HTERT RPE-1 (cell line): Measurements from ENCODE around the gene CARD10.

Source experiments
- in situ Hi-C: fragments of 300-500 bp; cut with MboI; formaldehyde crosslinking; loops from 4 replicates; pipeline ENCODE4 v1.14.3; 2020; ENCODE audit warnings: low sequenced_read_pairs

The CARD10 gene

DNA sequence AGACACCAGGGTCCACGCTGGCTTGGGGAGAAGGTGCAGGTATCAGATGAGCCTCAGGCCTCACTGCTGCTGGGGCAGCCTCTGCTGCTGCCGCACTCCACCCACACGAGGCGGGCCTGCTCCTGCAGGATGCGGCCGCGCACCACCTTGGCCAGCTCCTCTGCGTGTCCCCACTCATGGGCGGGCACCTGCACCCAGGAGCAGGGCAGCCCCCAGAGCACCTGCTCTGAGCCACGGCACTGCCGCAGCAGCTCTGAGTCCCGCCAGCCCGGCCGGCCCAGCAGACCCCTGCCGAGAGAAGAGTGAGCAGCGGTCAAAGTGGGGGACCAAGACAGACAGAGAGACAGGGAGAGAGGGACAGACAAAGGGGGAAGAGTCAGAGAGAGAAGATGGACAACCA, 28.1 kb downstream of the CARD10 start:
- in situ Hi-C loops, result no loop called here

DNA sequence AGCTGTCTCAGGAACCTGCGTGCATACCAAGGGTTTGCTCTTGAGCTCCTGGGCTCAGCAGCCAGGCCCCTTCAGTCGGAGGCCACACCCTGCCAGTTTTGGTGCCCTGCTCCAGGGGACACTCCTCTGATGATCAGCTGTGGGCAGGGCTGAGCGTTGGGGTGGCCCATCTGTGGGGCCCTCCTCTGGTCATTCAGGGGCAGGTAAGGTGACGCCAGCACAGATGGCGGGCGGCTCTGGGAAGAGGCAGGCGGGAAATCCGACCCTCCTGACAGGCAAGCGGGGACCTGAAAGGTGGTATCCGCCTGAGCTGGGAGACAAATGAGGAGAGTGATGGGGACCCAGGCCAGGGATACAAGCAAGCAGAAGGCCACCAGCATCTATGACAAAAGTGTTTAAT, 29.2 kb downstream of the CARD10 start:
- in situ Hi-C loops, result no loop called here

DNA sequence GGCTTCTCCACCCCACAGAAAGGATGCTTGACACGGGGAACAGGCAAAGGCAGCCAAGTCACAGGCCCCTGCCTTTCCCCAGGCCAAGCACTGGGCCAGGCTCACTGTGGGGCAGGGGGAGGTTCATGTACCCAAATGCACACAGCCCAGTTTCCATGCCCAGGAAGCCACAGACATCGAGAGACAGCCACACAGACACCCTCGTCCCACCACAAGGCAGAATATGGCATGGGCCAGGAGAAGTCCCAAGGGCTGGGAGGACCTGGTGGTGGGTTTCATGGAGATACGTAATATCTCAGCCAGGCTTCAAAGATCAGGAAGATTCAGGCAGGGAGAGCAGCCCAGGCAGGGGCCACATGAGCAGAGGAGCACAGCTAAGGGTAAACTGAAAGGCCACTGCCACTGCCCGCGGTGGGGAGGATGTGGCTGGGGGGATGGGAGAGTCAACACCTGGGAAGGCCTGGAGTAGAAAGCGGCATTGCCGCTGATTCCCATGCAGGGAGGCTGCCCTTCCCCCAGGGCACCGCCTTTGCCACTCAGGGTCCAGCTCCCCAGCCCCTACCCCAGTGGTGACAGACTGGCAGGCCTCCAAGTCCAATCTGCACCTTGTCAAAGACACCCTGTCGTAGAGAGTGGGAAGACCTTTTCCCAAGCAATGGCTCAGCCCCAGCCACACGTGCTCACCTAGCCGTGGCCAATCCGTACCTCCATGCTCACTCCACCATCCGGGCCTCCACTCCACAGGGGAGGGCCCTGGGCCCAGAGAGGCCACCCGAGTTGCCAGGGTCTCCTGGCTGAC, 30.7 kb downstream of the CARD10 start:
- in situ Hi-C loops, result no loop called here

DNA sequence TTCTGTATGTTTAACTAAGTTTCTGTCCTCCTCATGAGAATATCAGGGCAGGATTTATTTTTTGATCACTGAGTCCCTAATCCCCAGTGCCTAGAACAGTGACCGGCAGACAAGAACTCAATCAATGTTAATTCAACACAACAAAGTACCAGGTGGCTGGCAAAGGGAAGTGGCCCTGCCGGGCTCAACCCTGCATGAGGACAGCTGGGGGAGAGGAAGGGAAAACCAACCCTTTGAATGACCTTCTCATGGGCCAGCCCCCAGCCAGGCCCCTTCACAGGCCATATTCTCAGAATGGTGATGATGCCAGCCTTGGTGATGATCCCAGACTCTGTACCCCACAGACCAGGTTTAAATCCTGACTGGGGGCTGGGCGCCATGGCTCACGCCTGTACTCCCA, 31.6 kb downstream of the CARD10 start:
- in situ Hi-C loops, result no loop called here

DNA sequence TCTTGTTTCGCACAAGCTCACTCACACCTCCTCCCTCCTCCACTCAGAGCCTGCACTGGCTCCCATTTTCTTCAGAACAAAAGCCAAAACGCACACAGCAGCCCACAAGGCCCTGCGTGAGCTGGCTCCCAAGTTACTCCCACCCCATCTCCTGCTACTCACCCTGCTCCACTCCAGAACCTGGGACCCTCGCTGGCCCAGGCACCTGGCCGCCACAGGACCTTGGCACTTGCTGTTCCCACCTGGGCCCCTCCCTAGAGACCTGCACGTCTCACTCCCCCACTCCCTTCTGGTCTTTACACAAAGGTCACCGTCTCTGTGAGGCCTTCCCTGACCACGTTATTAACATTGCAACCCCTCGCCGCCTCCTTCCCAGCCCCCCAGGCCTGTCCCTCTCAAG, 32.1 kb downstream of the CARD10 start:
- in situ Hi-C loops, result no loop called here

DNA sequence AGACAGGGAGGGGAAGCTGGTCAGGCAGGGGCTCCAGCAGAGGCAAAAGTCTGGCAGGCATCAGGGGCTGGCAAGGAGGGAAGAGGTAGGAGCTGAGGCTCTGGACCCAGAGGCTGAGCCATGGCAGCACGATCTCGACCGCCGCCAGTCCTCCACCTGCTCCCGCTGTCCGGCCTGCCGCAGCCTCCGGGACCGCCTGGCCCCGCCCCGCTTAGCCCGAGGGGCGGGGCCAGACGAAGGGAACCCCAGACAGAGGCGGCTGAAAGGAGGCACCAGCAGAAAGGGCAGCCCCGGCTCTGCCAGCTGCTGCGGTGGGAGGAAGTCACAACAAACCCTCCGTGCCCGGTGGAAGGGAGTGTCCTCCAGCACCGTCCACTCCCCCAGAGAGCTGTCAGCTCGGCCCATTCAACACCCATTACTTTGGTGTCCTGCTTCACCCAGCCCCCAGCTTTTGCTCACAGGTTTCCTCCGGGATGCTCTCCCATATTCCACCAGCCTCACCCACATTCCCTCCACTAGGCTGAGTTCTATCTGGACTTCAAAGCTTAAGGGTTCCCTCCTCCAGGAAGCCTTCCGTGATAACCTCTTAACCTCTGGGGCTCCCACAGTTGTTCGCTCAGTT, 32.9 kb downstream of the CARD10 start, which contains the start of gene MFNG:
Gene MFNG, minus strand, starts transcription at position 161 of the 622 bp plus-strand sequence. CDS start 207 bp downstream, outside the sequence.
- in situ Hi-C loops, result no loop called here

DNA sequence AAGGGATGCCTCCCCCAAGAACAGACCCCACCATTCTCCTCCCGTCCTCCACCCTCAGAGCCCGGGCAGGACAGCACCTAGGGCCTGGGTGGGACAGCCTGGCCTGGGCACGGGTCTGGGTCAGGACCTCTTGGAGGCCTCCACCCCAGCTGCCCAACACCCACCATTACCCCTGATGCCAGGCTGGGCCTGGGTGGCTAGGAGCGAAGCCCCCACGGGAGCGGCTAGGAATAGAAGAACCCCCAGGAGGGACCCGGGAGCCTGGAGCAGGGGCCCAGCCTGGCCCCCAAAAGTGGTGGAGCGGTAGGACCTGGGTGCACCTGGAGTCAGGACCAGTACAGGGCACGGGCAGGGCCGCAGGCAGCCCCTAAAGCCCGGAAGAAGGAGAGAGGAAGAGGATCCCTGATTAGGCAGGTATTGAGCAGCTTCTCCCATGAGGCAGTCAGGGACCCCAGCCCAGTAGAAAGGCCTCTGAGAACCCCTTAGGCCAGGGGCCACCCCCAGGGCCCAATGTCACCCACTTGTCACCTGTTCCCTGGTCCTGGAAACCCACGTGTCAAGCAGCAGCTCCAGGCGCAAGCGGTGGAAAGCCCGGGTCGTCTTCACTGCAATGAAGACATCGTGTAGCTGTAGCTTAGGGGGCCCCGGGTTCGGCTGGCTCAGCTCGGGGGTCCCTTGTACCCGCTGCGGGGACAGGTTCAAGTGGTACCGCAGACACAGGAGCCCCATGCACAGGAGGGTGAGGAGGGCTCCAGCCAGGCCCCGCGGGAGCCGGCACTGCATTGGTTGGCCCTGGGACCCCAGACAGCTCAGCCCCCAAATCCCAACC, 33.6 kb downstream of the CARD10 start:
- in situ Hi-C loops, result no loop called here

DNA sequence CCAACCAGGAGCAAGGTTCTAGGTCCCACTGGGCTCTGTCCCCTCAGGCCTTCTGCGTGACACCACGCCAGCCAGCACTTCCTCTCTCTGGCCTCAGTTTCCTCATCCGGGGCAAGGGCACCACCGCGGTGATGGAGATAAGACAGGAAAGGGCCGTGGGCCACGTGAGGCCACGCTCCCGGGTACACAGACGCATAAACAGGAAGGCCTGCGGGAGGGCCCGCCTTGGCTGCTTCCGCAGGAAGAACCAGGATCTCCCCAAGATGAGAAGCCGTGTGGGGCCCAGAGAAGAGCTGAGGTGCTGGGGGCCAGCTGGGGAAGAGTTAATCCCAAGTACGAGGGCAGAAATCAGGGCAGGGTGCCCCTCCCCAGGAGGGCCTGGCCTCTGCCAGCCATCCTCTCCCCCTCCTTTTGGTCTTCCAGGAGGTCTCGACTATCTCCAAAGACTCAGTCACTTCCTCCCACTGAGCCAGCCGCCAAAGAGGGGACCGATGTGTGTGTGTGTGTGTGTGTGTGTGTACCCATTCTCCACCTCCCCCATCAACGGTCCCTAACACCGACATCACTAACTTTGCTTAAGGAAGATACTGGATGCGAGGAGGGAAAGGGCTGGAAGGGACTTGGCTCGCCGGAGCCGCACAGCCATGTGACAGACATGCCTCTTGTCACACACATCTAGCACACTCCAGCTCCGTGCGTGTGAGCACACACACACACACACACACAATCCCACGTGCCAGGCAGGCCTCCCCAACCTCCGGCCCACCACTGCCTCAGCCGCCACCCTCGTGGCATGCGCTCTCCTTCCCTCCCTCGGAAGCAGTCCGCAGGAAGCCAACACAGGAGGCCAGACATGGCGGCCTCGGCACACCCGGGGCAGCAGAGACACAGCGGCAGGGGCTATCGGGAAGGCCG, 34.5 kb downstream of the CARD10 start:
- in situ Hi-C loops, result no loop called here

DNA sequence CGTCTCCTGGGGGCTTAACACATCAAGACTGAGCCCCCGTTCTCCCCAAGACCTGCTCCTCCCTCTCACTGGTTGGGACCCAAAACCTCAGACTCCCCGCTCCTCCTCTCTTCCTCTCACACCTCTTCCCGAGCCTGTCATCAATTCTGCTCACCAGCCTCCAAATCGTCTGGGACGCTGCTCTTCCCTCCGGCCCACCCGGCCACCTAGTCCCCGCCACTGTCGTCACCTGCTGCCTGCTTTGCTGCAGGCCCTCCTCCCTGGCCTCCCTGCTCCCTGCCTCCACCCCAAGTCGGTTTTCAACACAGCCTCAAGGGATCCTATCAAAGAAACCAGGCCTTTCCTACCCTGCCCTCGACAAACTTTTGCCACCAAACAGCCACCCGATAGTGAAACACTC, 36.2 kb downstream of the CARD10 start:
- in situ Hi-C loops, result no loop called here

DNA sequence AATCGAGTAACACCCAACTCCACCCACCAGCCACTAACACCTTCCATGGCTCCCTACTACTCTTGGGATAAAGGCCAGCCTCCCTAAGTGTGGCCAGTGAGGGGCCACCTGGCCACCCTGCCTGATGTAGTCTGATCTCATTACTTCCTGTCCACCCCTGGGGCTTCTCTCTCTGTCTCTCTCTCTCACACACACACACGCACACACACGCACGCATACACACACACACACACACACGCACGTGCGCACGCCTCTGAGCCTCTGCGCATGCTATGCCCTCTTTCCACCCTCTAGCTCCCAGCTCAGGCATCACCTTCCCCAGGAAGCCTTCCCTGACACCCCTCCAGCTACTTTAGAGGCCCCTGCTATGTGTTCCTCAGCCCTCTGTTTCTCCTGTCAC, 37.0 kb downstream of the CARD10 start:
- in situ Hi-C loops, result no loop called here

DNA sequence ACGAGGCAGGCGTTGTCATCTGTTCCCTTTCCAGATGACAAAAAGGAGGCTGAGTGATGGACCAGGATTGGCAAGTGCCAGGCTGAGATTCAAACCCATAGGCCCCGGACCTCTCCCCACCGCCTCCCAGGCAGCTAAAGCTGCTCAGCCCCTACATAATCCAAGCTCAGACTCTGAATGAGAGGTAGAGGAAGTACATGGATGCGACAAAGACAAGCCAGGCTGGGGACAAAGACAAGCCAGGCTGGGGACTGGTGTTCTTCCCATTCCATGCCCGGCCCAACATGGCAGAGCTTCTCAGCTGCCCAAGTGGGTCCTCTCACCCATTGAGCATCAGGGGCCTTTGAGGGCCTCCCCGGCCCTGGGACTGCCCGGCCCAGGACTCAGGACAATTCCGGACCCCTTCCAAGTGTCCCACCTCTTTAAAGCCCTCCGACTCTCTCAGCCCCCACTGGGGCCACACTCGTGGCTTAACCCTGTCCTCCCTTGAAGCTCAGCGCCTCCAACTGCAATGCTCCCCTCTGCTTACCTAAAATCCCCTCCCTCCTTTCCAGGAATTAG, 37.8 kb downstream of the CARD10 start:
- in situ Hi-C loops, result no loop called here

DNA sequence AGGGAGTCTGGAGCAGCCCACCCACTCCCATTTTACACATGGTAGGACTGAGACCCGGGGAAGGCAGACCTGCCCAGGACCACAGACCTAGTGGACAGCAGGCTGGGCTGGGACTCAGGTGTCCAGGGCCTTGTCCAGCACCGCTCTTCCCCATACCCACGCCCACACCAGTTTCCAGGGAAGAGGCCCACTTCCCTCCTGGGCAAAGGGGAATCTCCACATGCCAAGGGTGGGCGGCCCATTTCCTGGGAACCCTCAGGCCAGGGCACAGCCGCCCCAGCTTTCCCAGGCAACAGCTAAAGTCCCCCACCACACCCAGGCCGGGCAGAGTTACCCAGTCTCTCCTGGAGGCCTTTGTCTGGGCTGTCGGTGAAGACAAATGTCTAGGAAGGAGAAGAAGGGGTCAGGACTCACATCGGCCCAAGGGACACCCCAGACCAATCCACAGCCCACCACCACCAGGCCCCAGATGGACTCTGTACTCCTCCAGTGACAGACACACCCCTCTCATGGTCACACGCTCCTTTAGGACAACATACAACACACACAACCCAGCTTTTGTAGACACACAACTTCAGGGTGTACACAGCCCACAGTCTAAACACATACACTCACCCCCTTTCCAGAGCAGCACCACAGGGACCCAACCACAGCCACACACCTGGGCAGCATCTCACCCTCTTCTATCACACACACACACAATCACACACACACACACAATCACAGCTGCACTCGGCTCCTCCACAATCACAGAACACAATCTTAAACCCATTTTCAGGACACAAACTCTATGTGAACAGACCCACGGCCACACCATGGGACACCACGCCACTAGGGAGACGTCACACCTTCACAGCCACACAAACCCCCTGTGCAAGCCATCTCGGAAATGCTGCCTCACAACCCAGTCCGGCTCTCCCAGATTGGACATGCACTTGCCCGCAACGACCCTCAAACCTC, 38.5 kb downstream of the CARD10 start:
- in situ Hi-C loops, result no loop called here

DNA sequence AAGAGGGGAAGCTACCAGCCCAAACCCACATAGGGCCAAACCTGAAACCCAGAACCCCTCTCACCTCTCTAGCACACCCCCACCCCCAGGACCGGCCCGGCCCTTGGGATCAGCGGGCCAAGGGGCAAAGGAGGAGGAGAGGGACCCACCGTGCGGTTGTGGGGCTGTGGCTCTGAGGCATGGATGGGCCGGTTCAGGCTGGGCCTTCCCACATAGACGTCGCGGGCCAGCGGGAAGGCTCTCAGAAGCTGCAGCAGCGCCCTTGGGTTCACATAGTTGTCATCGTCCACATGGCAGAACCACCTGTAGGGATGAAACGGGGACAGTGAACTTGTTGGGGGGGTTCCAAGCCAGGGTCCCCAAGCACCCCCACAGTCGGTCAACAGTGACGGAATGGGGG, 40.0 kb downstream of the CARD10 start:
- in situ Hi-C loops, result no loop called here

DNA sequence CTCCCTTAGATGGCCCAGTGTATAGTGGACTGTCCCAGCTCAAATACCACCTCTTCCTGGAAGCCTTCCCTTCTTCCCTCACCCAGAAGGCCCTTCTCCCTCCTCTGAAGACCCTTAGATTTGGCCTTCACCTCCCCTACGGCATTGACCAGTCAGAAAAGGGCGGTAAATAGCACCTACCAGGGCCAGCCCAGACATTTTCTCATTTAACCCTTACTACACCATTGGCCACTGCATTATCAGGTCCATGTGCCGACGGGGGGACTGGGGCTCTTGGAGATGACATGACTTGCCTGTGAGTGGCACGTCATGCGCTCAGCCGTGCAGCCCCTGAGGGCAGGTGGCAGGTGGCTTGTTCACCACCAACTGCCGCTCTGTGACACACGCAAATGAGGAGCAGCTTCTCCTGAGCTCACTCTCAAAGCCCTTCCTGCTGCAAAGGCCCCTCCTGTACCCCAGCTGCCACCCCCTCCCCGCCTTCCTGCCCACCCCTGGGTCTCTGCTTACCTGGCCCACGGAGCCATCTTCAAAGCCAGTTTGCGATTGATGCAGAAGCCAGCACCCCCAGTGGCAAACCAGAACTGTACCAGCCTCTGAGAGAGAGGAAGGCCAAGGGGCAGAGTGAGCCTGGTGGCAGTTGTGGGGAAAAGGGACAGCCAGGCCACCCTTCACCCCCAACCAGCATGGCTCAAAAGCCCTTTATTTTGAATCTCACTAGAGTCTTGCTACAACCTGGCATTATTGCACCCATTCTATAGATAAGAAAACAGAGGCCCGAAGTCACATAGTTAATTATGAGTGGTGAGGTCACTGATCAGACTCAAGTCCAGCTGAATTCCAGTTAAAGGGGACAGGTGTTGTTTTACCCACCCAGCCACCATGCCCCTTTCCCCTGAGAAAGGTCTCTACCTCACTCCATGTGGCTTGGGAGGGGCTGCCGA, 42.6 kb downstream of the CARD10 start:
- in situ Hi-C loops, result no loop called here

DNA sequence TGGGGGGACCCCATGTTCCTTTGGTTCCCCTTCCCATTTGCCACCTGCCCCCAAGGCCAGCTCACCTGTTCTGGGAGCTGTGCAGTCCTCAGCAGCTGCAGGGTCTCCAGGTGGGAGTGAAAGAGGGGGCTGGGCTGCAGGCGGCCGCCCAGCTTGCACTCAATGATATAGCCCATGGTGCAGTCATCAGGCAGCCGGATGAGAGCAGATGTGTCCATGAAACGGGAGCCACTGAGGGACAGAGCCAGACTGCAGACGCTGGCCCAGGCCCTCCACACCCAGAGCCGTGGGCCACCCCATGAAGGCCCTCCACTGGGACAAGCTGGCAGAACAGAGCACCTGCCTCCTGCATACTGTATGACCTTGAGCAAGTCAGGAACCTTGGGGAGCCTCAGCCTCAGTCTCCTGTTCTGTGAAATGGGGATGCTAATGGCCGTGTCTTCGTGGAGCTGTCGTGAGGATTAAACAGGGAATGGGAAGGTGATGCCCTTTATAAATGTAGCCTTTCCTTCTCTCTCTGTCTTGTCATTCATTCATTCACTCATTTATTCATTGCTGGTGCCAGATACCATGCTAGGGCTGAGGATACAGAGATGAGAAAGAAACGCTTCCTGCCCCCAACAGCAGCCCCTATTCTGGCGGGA, 44.6 kb downstream of the CARD10 start:
- in situ Hi-C loops, result no loop called here

DNA sequence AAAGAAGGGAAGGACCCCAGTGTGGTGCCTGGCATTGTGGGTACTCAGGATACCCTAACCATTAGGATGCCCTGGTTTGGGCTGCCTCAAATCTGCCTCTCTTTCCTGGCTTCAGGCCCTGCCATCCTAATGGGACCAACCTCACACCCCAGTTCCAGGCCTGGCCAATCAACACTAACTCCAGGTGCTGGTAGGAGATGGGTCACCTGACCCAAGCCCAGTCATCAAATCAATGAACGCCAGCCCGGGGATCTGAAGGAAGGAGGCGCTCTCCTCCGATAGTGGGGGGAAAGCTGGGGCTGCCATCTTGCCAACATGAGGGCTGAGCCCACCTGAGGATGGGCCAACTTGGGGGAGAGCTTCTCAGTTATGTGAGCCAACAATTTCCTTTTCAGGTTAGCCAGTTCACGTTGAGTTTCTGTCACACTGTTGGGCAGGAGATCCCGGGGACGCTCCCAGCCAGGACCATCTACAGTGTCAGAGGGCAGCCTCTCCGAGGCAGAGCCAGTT, 45.7 kb downstream of the CARD10 start:
- in situ Hi-C loops, result no loop called here

DNA sequence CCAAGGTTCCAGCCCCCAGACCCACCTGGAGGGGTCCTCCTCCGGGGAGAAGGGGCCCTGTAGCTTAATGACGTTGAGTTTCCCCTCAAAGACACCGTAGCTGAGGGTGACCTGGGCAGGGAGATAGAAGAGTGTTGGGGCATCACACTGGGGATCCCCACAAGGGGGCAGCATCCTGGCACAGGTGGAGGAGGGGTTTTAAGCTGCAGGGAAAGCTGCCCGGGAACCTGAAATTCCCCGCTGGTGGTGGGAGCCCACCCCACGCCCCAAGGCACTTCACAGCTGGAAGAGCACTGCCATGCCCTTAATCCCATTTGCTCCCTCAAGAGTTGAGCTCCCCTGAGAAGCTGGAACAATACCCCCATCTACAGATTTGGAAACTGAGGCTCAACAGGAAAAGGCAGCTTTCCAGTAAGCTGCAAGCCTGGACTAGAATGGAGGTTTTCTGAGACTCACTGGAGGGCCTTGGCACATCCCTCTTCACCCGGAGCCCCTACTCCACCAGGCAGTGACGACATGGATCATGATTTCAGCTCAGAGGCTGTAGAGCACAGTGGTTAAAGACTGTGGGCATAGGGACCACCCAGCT, 46.7 kb downstream of the CARD10 start:
- in situ Hi-C loops, result no loop called here
